Spinal cord (tissue), 10 donors: ENCODE measurements around the gene ZBTB42. TPM values are rescaled to one million over a fixed set of nuclear protein-coding genes. Genes with fewer than 3 reads are reported as not detected.
A peak's percentile ranks its signal among the peaks of the same experiment; 100 is the strongest.

Experiments
- DNase-seq, 6 donors: peaks; one replicate each; pipeline versions ENCODE4 v3.0.0 to v3.0.0-alpha.2; 2013 to 2015; ENCODE audit warnings: low spot score in 6 of 6, low read depth in 4 of 6
- H3K27ac ChIP-seq: one replicate; pipeline ENCODE4 v1.5.1; 2013; ENCODE audit warnings: low read depth, low read length, control low read depth
- H3K27me3 ChIP-seq: one replicate; pipeline ENCODE4 v1.6.1; 2013; ENCODE audit warnings: low read length; ENCODE audit not compliant: control insufficient read depth, insufficient read depth
- H3K36me3 ChIP-seq: one replicate; pipeline ENCODE4 v1.6.1; 2013; ENCODE audit warnings: low read length; ENCODE audit not compliant: control insufficient read depth, insufficient read depth
- H3K4me1 ChIP-seq: one replicate; pipeline ENCODE4 v1.6.1; 2013; ENCODE audit warnings: low read length; ENCODE audit not compliant: control insufficient read depth, insufficient read depth
- H3K4me3 ChIP-seq: one replicate; pipeline ENCODE4 v1.5.1; 2013; ENCODE audit warnings: low read depth, low read length, control low read depth
- H3K9me3 ChIP-seq: one replicate; pipeline ENCODE4 v1.6.1; 2013; ENCODE audit warnings: low read length; ENCODE audit not compliant: control insufficient read depth, insufficient read depth
- WGBS: methylation state at CpG from one replicate; pipeline ENCODE4 v1.1.5; 2013; ENCODE audit warnings: missing lambda C conversion rate; ENCODE audit not compliant: insufficient coverage; 5-methylcytosine and 5-hydroxymethylcytosine counted together
- polyA plus RNA-seq, 2 donors: library from polyadenylated mRNA; unstranded; fragments of 120-200 nt; gene quantifications; one replicate each; pipeline ENCODE4 v1.2.1, GENCODE V29; 2013; ENCODE audit not compliant: insufficient read length in 2 of 2
- total RNA-seq, 2 donors: library from RNA; depleted of rRNA in 1 of 2; stranded (reverse); fragments of 120-200 nt in 1 of 2; fragments of >200 nt in 1 of 2; gene quantifications; one replicate each; pipeline versions ENCODE4 v1.2.3 to v1.2.4, GENCODE V29; 2013 to 2014
- donor health status: healthy.

The ZBTB42 gene
- total and polyA plus RNA-seq, 4 donors, result 0.99 to 2.3 (median 1.9) TPM

GRCh38 chr14:104788161-104788818, 12.6 kb upstream of the ZBTB42 start:
- DNase-seq, result peak in 2 of 6 donors; percentile 57 to 69
- Histone ChIP-seq H3K9me3 (no peaks in the 10 kb centered on the region), H3K27ac (no peak overlapping the region), H3K27me3 (no peaks in the 10 kb centered on the region), H3K36me3 (peaks cover 98% of the 10 kb centered on the region), H3K4me3 (no peak overlapping the region), H3K4me1 (peaks cover 74% of the 10 kb centered on the region)
- WGBS, result 45% methylated on average over 8 of the region's 14 CpGs

GRCh38 chr14:104788873-104789663, 11.8 kb upstream of the ZBTB42 start:
- no peak for DNase-seq
- Histone ChIP-seq H3K4me1 (peaks cover 74% of the 10 kb centered on the region), H3K4me3 (no peak overlapping the region), H3K36me3 (peaks cover 98% of the 10 kb centered on the region), H3K27me3 (no peaks in the 10 kb centered on the region), H3K9me3 (no peaks in the 10 kb centered on the region), H3K27ac (no peak overlapping the region)
- WGBS, result 84% methylated on average over 39 of the region's 39 CpGs

GRCh38 chr14:104789752-104790743, 10.9 kb upstream of the ZBTB42 start:
- no peak overlapping the region for H3K27ac ChIP-seq
- no peaks in the 10 kb centered on the region for H3K27me3 ChIP-seq
- DNase-seq, result no peak
- peaks cover 72% of the 10 kb centered on the region for H3K4me1 ChIP-seq
- no peaks in the 10 kb centered on the region for H3K9me3 ChIP-seq
- peaks cover 90% of the 10 kb centered on the region for H3K36me3 ChIP-seq
- H3K4me3 ChIP-seq, result no peak overlapping the region
- WGBS, result 87% methylated on average over 16 of the region's 31 CpGs

- no peak for DNase-seq
- Histone ChIP-seq H3K27ac (no peak overlapping the region), H3K36me3 (peaks cover 77% of the 10 kb centered on the region), H3K27me3 (peaks cover 2% of the 10 kb centered on the region), H3K4me3 (no peak overlapping the region), H3K9me3 (no peaks in the 10 kb centered on the region), H3K4me1 (peaks cover 66% of the 10 kb centered on the region)
- 88% methylated on average over 9 of the region's 9 CpGs for WGBS
Observed at GRCh38 chr14:104791425-104791824, 9.5 kb upstream of the ZBTB42 start.

- 59% methylated on average over 25 of the region's 25 CpGs for WGBS
- H3K36me3 ChIP-seq, result peaks cover 68% of the 10 kb centered on the region
- H3K27me3 ChIP-seq, result peaks cover 2% of the 10 kb centered on the region
- DNase-seq, result no peak
- H3K4me3 ChIP-seq, result no peak overlapping the region
- H3K27ac ChIP-seq, result no peak overlapping the region
- H3K9me3 ChIP-seq, result no peaks in the 10 kb centered on the region
- H3K4me1 ChIP-seq, result peaks cover 58% of the 10 kb centered on the region
Observed at GRCh38 chr14:104792101-104792884, 8.6 kb upstream of the ZBTB42 start.

- no peaks in the 10 kb centered on the region for H3K9me3 ChIP-seq
- no peak for DNase-seq
- 83% methylated on average over 15 of the region's 16 CpGs for WGBS
- H3K4me3 ChIP-seq, result no peak overlapping the region
- H3K27me3 ChIP-seq, result peaks cover 2% of the 10 kb centered on the region
- peaks cover 55% of the 10 kb centered on the region for H3K4me1 ChIP-seq
- H3K36me3 ChIP-seq, result peaks cover 60% of the 10 kb centered on the region
- H3K27ac ChIP-seq, result no peak overlapping the region
Observed at GRCh38 chr14:104792945-104793702, 7.8 kb upstream of the ZBTB42 start.

- 83% methylated on average over 2 of the region's 2 CpGs for WGBS
- Histone ChIP-seq H3K27ac (peak overlapping the region; percentile 35), H3K4me3 (no peak overlapping the region)
Observed at GRCh38 chr14:104793703-104793959, 7.3 kb upstream of the ZBTB42 start.

GRCh38 chr14:104794099-104794498, 6.8 kb upstream of the ZBTB42 start:
- Histone ChIP-seq H3K27ac (peak overlapping the region; percentile 35), H3K9me3 (no peaks in the 10 kb centered on the region), H3K4me3 (peak overlapping the region; percentile 59), H3K4me1 (peaks cover 46% of the 10 kb centered on the region), H3K36me3 (peaks cover 50% of the 10 kb centered on the region), H3K27me3 (peaks cover 2% of the 10 kb centered on the region)
- DNase-seq, result peak in 2 of 6 donors; percentile 52 to 61
- 10% methylated on average over 12 of the region's 15 CpGs for WGBS

More at GRCh38 chr14:104793703-104793959, 7.3 kb upstream of the ZBTB42 start:
- peaks cover 50% of the 10 kb centered on the region for H3K4me1 ChIP-seq
- peaks cover 55% of the 10 kb centered on the region for H3K36me3 ChIP-seq
- H3K9me3 ChIP-seq, result no peaks in the 10 kb centered on the region
- H3K27me3 ChIP-seq, result peaks cover 2% of the 10 kb centered on the region
- no peak for DNase-seq
